GM18867 (cell line): ENCODE data around the gene TGFBI.
A peak's percentile ranks its signal among the peaks of the same experiment; 100 is the strongest.

Source experiments
- ATAC-seq: cut with Tn5 transposase; IDR thresholded peaks from one replicate; pipeline ENCODE4 v1.9.1; 2021; ENCODE audit warnings: mild to moderate bottlenecking, moderate library complexity; ENCODE audit not compliant: unreplicated experiment

Gene TGFBI

GRCh38 chr5:136001466-136001981 lies 27.3 kb upstream of the TGFBI start:
- no peak for ATAC-seq

- no peak for ATAC-seq
Measured at GRCh38 chr5:136004436-136004835, 24.4 kb upstream of the TGFBI start.

- no peak for ATAC-seq
Measured at GRCh38 chr5:136005476-136005875, 23.3 kb upstream of the TGFBI start.

GRCh38 chr5:136006164-136006563 lies 22.6 kb upstream of the TGFBI start:
- no peak for ATAC-seq

GRCh38 chr5:136006761-136007251 lies 22.0 kb upstream of the TGFBI start:
- ATAC-seq = no peak

GRCh38 chr5:136007271-136007670 lies 21.5 kb upstream of the TGFBI start:
- no peak for ATAC-seq

GRCh38 chr5:136011414-136012001 lies 17.3 kb upstream of the TGFBI start:
- no peak for ATAC-seq

GRCh38 chr5:136012041-136012804 lies 16.6 kb upstream of the TGFBI start:
- ATAC-seq = no peak

- no peak for ATAC-seq
Measured at GRCh38 chr5:136013559-136013958, 15.2 kb upstream of the TGFBI start.

- peak; percentile 93 for ATAC-seq
Measured at GRCh38 chr5:136014049-136015002, 14.5 kb upstream of the TGFBI start.

GRCh38 chr5:136015003-136015375 lies 13.8 kb upstream of the TGFBI start:
- ATAC-seq = no peak

GRCh38 chr5:136015966-136016650 lies 12.7 kb upstream of the TGFBI start:
- no peak for ATAC-seq

- no peak for ATAC-seq
Measured at GRCh38 chr5:136016945-136017530, 11.8 kb upstream of the TGFBI start.

GRCh38 chr5:136018814-136019783 lies 9.7 kb upstream of the TGFBI start:
- no peak for ATAC-seq

- ATAC-seq = no peak
Measured at GRCh38 chr5:136020001-136020382, 8.8 kb upstream of the TGFBI start.

GRCh38 chr5:136020383-136021015 lies 8.3 kb upstream of the TGFBI start:
- ATAC-seq = no peak

- no peak for ATAC-seq
Measured at GRCh38 chr5:136021016-136021405, 7.8 kb upstream of the TGFBI start.

GRCh38 chr5:136022965-136023364 lies 5.8 kb upstream of the TGFBI start:
- no peak for ATAC-seq
